Heart left ventricle (tissue), 16 donors: Measurements from ENCODE around the gene GPR27. TPM values are rescaled to one million over a fixed set of nuclear protein-coding genes. Genes with fewer than 3 reads are reported as not detected.
A peak's percentile ranks its signal among the peaks of the same experiment; 100 is the strongest.

Experiments
- ATAC-seq, 4 donors: fragments of 200-7000 bp; cut with Tn5 transposase; one replicate each; pipeline ENCODE4 v1.9.1; 2020 to 2022; ENCODE audit warnings: moderate library complexity in 4 of 4, mild to moderate bottlenecking in 3 of 4, moderate number of reproducible peaks in 1 of 4
- DNase-seq, 5 donors: peaks; one replicate each; pipeline ENCODE4 v3.0.0-alpha.2; 2020
- H3K27ac ChIP-seq, 12 donors: fragments of 200-600 bp; sonication (generic) in 4 of 12; one replicate each; pipeline versions ENCODE4 v1.5.0 to v1.8.0; 2016 to 2022; ENCODE audit warnings: mild to moderate bottlenecking in 2 of 12
- H3K27me3 ChIP-seq, 9 donors: fragments of 200-600 bp; sonication (generic) in 2 of 9; one replicate each; pipeline versions ENCODE4 v1.5.1 to v1.8.0; 2016 to 2022; ENCODE audit warnings: mild to moderate bottlenecking in 3 of 9
- H3K36me3 ChIP-seq, 9 donors: fragments of 200-600 bp; sonication (generic) in 2 of 9; one replicate each; pipeline versions ENCODE4 v1.5.0 to v1.8.0; 2018 to 2022; ENCODE audit warnings: mild to moderate bottlenecking in 2 of 9
- H3K4me1 ChIP-seq, 12 donors: fragments of 200-600 bp; sonication (generic) in 4 of 12; one replicate each; pipeline versions ENCODE4 v1.5.0 to v1.8.0; 2016 to 2022; ENCODE audit warnings: mild to moderate bottlenecking in 3 of 12
- H3K4me3 ChIP-seq, 12 donors: fragments of 200-600 bp; sonication (generic) in 4 of 12; one replicate each; pipeline versions ENCODE4 v1.5.0 to v1.8.0; 2017 to 2022; ENCODE audit warnings: mild to moderate bottlenecking in 9 of 12, moderate library complexity in 4 of 12
- H3K9me3 ChIP-seq, 12 donors: fragments of 200-600 bp; sonication (generic) in 4 of 12; one replicate each; pipeline versions ENCODE4 v1.5.0 to v1.8.0; 2016 to 2022; ENCODE audit warnings: mild to moderate bottlenecking in 1 of 12
- POLR2A ChIP-seq, 2 donors: fragments of 450-650 bp; IDR thresholded peaks; one replicate each; pipeline ENCODE4 v1.6.1; 2017; ENCODE audit warnings: antibody characterized with exemption in 2 of 2, mild to moderate bottlenecking in 2 of 2, moderate library complexity in 2 of 2
- WGBS, 4 donors: extraction: QIAGEN DNeasy Blood & Tissue Kit in 2 of 4; methylation state at CpG; one replicate each; pipeline versions ENCODE4 v1.1.5 to v1.1.7; 2013 to 2018; 5-methylcytosine and 5-hydroxymethylcytosine counted together
- intact Hi-C, 10 donors: fragments of 100-400 bp; cut with DNase I; formaldehyde crosslinking; loops; one replicate each; pipeline versions ENCODE4 v1.11.1 to v1.14.2; 2022
- polyA plus RNA-seq, 2 donors: library from polyadenylated mRNA; stranded (reverse); fragments of 200-250 nt; gene quantifications; one replicate each; pipeline ENCODE4 v1.2.3, GENCODE V29; 2013
- total RNA-seq, 9 donors: library from RNA; depleted of rRNA in 2 of 9; stranded (reverse); fragments of >200 nt in 2 of 9; fragmentation: NEBNext Ultra II Directional in 3 of 9; extraction: Animal tissue kit (Norgen Biotek cat#: 25700) in 3 of 9; gene quantifications; one replicate each; pipeline versions ENCODE4 v1.1.0 to v1.2.4, GENCODE V29; 2016 to 2023
- TF ChIP-seq, protein P1 (sequence below), 12 donors: fragments of 200-600 bp; sonication (generic) in 4 of 12; IDR thresholded peaks; one replicate each; pipeline versions ENCODE4 v1.5.0 to v1.8.0; 2018 to 2022; ENCODE audit warnings: antibody characterized with exemption in 12 of 12, mild to moderate bottlenecking in 5 of 12
- donor health status: ischemic (EF 13 %, LVEDD 7.1; RV severe dilation, severe dysfunction).
- donor health status: healthy with polysubstance abuse.
- donor health status: DM: no; HTN: yes; CAD: no.
- donor health status: DM: no; HTN: no; CAD: no.
- donor health status: ischemic (EF 25% LVEDD 6.9; RV normal size, moderate dysfunction).
- donor health status: ischemic (EF 25% LVEDD 5.7; RV mildly dilated, moderate dysfunction).
- donor health status: healthy.
- donor health status: DM: yes; HTN: yes; CAD: no.
- donor health status: ischemic (EF 35%, LVEDD 5.7; RV mildly dilated, moderate dysfunction).
- donor health status: nonischemic (EF 11% LVEDD 7.7; RV severe dilation, severe dysfunction).
- donor health status: DM: yes; HTN: yes; CAD: no.
- donor health status: PGD.
- donor health status: ischemic (EF 29% LVEDD 5.4; RV normal size, mild dysfunction).
- donor health status: nonischemic (EF 23%, LVEDD 6.1; RV moderate dilation, normal function).

GPR27 gene
- total and polyA plus RNA-seq, 11 donors, result 0.57 to 8.0 (median 5.0) TPM

DNA sequence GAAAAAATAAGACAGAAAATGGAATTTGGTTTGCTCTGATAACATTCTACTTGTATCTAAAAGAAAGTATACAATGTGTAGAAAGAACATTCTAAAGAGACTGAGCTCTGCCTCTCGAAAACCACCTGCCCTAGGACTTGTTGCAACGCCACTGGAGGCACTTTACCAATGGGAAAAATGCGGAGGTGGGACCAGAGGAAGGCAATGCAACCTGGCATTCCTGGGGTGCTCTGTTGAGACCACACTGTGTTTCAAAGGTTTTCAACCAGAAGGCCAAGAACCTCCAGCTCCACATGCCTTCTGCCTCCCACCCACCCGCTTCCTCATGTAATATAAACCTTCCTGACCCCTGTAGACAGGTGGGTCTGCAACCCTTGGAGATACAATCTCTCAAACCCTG, 26.8 kb downstream of the GPR27 start:
- 82 to 86% (median 85%) methylated on average over 4 of the region's 4 CpGs for WGBS, 4 donors
- Histone ChIP-seq H3K36me3 (no peaks in the 10 kb centered on the region), H3K4me1 (peaks cover 0 to 34% (median 6%) of the 10 kb centered on the region in 12 donors), H3K9me3 (no peaks in the 10 kb centered on the region), H3K27ac (peak overlapping the region in 1 of 12 donors; percentile 72), H3K27me3 (peaks cover 13 to 96% (median 65%) of the 10 kb centered on the region in 9 donors), H3K4me3 (no peak overlapping the region)
- TF ChIP-seq, protein P1, sequence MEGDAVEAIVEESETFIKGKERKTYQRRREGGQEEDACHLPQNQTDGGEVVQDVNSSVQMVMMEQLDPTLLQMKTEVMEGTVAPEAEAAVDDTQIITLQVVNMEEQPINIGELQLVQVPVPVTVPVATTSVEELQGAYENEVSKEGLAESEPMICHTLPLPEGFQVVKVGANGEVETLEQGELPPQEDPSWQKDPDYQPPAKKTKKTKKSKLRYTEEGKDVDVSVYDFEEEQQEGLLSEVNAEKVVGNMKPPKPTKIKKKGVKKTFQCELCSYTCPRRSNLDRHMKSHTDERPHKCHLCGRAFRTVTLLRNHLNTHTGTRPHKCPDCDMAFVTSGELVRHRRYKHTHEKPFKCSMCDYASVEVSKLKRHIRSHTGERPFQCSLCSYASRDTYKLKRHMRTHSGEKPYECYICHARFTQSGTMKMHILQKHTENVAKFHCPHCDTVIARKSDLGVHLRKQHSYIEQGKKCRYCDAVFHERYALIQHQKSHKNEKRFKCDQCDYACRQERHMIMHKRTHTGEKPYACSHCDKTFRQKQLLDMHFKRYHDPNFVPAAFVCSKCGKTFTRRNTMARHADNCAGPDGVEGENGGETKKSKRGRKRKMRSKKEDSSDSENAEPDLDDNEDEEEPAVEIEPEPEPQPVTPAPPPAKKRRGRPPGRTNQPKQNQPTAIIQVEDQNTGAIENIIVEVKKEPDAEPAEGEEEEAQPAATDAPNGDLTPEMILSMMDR (IDR thresholded peaks at IDR 0.05), result no peak
- TF ChIP-seq POLR2A (IDR thresholded peaks at IDR 0.05), result no peak
- intact Hi-C loops, result no loop called here
- DNase-seq, result no peak
- no peak for ATAC-seq

DNA sequence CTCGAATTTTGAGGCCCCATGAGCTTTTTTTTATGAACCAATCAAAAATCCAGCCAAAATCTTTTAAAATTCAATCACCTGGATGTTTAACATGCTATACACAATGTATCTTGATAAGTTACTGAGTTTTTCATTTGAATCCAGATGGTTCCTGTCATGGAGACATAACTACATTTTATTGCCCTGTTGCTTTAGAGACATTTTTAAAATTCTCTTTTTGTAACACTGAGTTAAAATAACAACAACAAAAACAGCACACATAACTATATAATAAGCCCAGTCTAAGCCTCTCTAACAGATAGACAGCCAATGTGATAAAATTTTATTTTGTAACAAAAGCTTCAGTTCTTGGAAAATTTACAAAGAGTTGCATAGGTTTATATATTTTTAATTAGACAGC, 29.5 kb downstream of the GPR27 start:
- no peak overlapping the region for H3K27ac ChIP-seq
- intact Hi-C loops, result no loop called here
- ATAC-seq (no peak), DNase-seq (no peak)
- peaks cover 13 to 97% (median 65%) of the 10 kb centered on the region in 9 donors for H3K27me3 ChIP-seq
- H3K36me3 ChIP-seq, result no peaks in the 10 kb centered on the region
- no peaks in the 10 kb centered on the region for H3K9me3 ChIP-seq
- no peak overlapping the region for H3K4me3 ChIP-seq
- 58 to 76% (median 61%) methylated on average over 1 of the region's 1 CpG for WGBS, 4 donors
- TF ChIP-seq, protein P1 (IDR thresholded peaks at IDR 0.05), result no peak
- no peak for TF ChIP-seq POLR2A (IDR thresholded peaks at IDR 0.05)
- peaks cover 0 to 40% (median 6%) of the 10 kb centered on the region in 12 donors for H3K4me1 ChIP-seq

DNA sequence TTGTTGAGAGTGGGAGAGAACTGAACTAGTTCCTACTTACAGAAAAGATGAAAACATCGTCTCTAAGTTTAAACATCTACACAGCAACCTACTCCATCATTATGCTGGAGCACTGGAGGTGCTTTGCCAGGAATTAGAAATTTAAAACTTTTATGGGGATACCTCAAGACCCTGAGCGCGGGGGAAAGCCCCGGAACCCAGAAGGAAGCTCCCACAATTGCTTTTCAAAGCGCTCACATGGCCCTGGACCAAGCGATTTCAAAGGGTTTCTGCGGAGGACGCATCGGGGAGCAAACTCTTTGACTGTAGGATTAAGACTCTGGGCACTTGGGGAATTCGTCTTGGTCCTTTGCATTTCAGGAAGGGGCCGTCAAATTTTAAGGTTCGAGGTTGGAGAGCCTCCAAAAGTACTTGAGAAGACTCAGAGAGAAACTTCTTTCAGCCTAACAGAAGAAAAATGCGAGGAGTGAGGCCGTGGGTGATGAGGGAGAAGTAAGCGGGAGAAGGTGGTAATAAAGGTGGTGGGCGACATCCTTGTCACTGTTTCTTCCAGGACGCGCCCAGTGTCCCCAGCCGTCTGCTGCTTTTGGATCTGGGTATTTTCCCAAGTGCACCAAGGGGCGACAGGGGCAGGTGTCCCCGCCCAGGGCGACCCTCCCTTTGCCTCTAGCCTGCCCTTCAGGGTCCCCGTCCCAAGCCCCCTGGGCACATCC, 30.7 kb downstream of the GPR27 start:
- ATAC-seq (no peak), DNase-seq (no peak)
- Histone ChIP-seq H3K27me3 (peaks cover 13 to 85% (median 53%) of the 10 kb centered on the region in 9 donors), H3K36me3 (no peaks in the 10 kb centered on the region), H3K27ac (no peak overlapping the region), H3K9me3 (no peaks in the 10 kb centered on the region), H3K4me3 (peak overlapping the region; percentile 9 to 68 (median 27)), H3K4me1 (peaks cover 0 to 34% (median 6%) of the 10 kb centered on the region in 12 donors)
- intact Hi-C loops, result no loop called here
- 3 to 5% (median 3%) methylated on average over 21 to 23 of the region's 23 CpGs for whole genome bisulfite sequencing, 4 donors
- TF ChIP-seq POLR2A (IDR thresholded peaks at IDR 0.05), result no peak
- TF ChIP-seq, protein P1 (IDR thresholded peaks at IDR 0.05), result no peak

DNA sequence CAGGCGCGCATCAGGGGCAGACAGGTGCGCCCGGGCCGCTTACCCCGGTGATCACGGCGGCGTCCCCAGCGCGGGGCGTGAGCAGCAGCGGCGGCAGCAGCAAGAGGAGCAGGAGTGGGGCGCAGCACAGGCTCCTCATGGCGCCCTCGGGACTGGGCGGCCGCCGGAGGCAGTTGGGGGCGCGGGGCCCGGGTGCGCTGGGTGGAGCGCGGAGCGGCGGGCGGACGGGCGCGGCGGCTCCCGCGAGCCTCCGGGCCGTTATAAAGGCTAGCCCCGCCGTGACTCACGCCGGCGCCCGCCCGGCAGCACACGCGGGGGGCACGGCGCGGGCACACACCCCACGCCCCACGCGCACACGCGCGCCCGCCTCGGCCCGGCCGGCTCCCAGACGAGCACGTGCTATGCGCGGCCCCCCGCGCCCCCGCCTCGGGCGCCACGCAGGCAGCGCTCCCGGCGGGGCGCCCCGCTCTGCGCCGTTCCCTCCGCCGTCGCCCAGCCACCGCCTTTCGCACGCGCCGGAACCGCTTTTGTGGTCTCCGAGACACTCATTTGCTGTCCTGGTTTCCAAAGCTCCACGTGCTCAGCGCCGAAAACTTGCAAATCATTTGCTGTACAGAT, 31.4 kb downstream of the GPR27 start, which contains the start of gene PROK2:
TSS of gene PROK2 (minus strand) at position 235 of the 618 bp plus-strand sequence. CDS start at position 139, 96 bp downstream.
- H3K27ac ChIP-seq, result no peak within 1 kb of the TSS
- H3K27me3 ChIP-seq, result peaks cover 13 to 82% (median 52%) of the 10 kb centered on the region in 9 donors
- DNase-seq (no peak), ATAC-seq (peak in 1 of 4 donors; percentile 46)
- H3K4me1 ChIP-seq, result peaks cover 0 to 29% (median 6%) of the 10 kb centered on the region in 12 donors
- TF ChIP-seq, protein P1 (IDR thresholded peaks at IDR 0.05), result no peak
- TF ChIP-seq POLR2A (IDR thresholded peaks at IDR 0.05), result no peak
- intact Hi-C loops, result no loop called here
- WGBS, 4 donors, result 1 to 3% (median 2%) methylated on average over 13 to 89 of the region's 89 CpGs
- H3K9me3 ChIP-seq, result no peaks in the 10 kb centered on the region
- H3K36me3 ChIP-seq, result no peaks in the 10 kb centered on the region
- H3K4me3 ChIP-seq, result peak within 1 kb of the TSS; percentile 9 to 68 (median 27)
